SK-N-SH (cell line): ENCODE results near the gene FAXDC2. TPM values are rescaled to one million over a fixed set of nuclear protein-coding genes. Genes with fewer than 3 reads are reported as not detected.

ENCODE experiments used
- CTCF ChIA-PET: fragments of 300-600, 350-600 bp; formaldehyde crosslinking; extraction: SDS; loops from one replicate; lab custom pipeline; 2021; lab: Yijun Ruan, JAX
- POLR2A ChIA-PET: fragments of 350-600 bp; sonication (Branson Sonifier 250); formaldehyde crosslinking; extraction: SDS; loops from one replicate; lab custom pipeline; 2020; ENCODE audit warnings: antibody characterized with exemption, inconsistent platforms; lab: Yijun Ruan, JAX
- DNase-seq: peaks from one replicate; pipeline ENCODE4 v3.0.0; 2012
- H2AFZ ChIP-seq: fragments of 200-600 bp; sonication (generic); 2 replicates; pipeline ENCODE4 v1.8.1; 2016; ENCODE audit warnings: antibody characterized with exemption, mild to moderate bottlenecking, low read depth
- H3F3A ChIP-seq: fragments of 200-600 bp; sonication (generic); replicated peaks from 2 replicates; pipeline ENCODE3; 2016; ENCODE audit warnings: antibody characterized with exemption, mild to moderate bottlenecking; ENCODE audit not compliant: insufficient read depth
- H3K27ac ChIP-seq, 2 experiments: fragments of 200-500 bp in 1 of 2; fragments of 200-600 bp in 1 of 2; sonication (Bioruptor generic) in 1 of 2; sonication (generic), shearing (Covaris generic) in 1 of 2; 2 replicates each; pipeline versions ENCODE4 v1.5.1 to v1.6.1; 2014 to 2016; ENCODE audit warnings: low read depth in 2 of 2, inconsistent platforms in 1 of 2, low read length in 1 of 2, mild to moderate bottlenecking in 1 of 2, mixed read lengths in 1 of 2
- H3K27me3 ChIP-seq: fragments of 200-600 bp; sonication (generic), shearing (Covaris generic); 2 replicates; pipeline ENCODE4 v1.6.1; 2016; ENCODE audit warnings: mixed run types; ENCODE audit not compliant: insufficient read depth
- H3K36me3 ChIP-seq, 2 experiments: fragments of 200-500 bp in 1 of 2; fragments of 200-600 bp in 1 of 2; sonication (Bioruptor generic) in 1 of 2; sonication (generic) in 1 of 2; replicated peaks in 1 of 2; 2 replicates each; pipeline versions ENCODE3 to v1.5.1; 2014 to 2016; ENCODE audit warnings: low read length in 1 of 2, mild to moderate bottlenecking in 1 of 2; ENCODE audit not compliant: insufficient read depth in 2 of 2, control insufficient read depth in 1 of 2
- H3K4me1 ChIP-seq, 2 experiments: fragments of 200-500 bp in 1 of 2; fragments of 200-600 bp in 1 of 2; sonication (Bioruptor generic) in 1 of 2; sonication (generic), shearing (Covaris generic) in 1 of 2; 2 replicates each; pipeline versions ENCODE4 v1.5.1 to v1.6.1; 2014 to 2016; ENCODE audit warnings: low read depth in 1 of 2, low read length in 1 of 2, mixed run types in 1 of 2; ENCODE audit not compliant: insufficient read depth in 2 of 2, control insufficient read depth in 1 of 2
- H3K4me2 ChIP-seq: fragments of 200-600 bp; sonication (generic), shearing (Covaris generic); 2 replicates; pipeline ENCODE4 v1.6.1; 2017; ENCODE audit warnings: mixed run types
- H3K4me3 ChIP-seq, 2 experiments: fragments of 200-500 bp in 1 of 2; fragments of 200-600 bp in 1 of 2; sonication (Bioruptor generic) in 1 of 2; sonication (generic), shearing (Covaris generic) in 1 of 2; 2 replicates each; pipeline versions ENCODE4 v1.5.1 to v1.8.1; 2014 to 2016; ENCODE audit warnings: low read depth in 2 of 2, inconsistent platforms in 1 of 2, low read length in 1 of 2, mild to moderate bottlenecking in 1 of 2, mixed read lengths in 1 of 2, moderate library complexity in 1 of 2
- H3K79me2 ChIP-seq: fragments of 200-600 bp; sonication (generic); 2 replicates; pipeline ENCODE4 v1.8.1; 2017; ENCODE audit warnings: mild to moderate bottlenecking; ENCODE audit not compliant: insufficient read depth
- H3K9ac ChIP-seq: fragments of 200-600 bp; sonication (generic); 2 replicates; pipeline ENCODE4 v1.6.1; 2017; ENCODE audit warnings: mixed run types
- H3K9me2 ChIP-seq: fragments of 200-600 bp; sonication (generic); 2 replicates; pipeline ENCODE4 v1.6.1; 2017; ENCODE audit warnings: mixed run types
- H3K9me3 ChIP-seq: fragments of 200-600 bp; sonication (generic); 2 replicates; pipeline ENCODE4 v1.6.1; 2017; ENCODE audit warnings: mixed run types, mild to moderate bottlenecking, moderate library complexity
- H4K20me1 ChIP-seq: fragments of 200-600 bp; sonication (generic); 2 replicates; pipeline ENCODE4 v1.6.1; 2017; ENCODE audit warnings: mild to moderate bottlenecking, mixed run types; ENCODE audit not compliant: insufficient read depth
- ELF1 ChIP-seq: IDR thresholded peaks from 2 replicates; pipeline ENCODE4 v1.4.0; 2012
- FOSL2 ChIP-seq: IDR thresholded peaks from 2 replicates; pipeline ENCODE4 v1.4.0; 2012; ENCODE audit warnings: low read depth, mild to moderate bottlenecking, moderate library complexity, borderline replicate concordance
- GABPA ChIP-seq: IDR thresholded peaks from 2 replicates; pipeline ENCODE4 v1.4.0; 2012; ENCODE audit warnings: low read depth, mild to moderate bottlenecking
- GATA2 ChIP-seq: sonication (generic); formaldehyde crosslinking; IDR thresholded peaks from 2 replicates; pipeline ENCODE4 v1.5.0; 2020; ENCODE audit warnings: mild to moderate bottlenecking, missing genetic modification reagents
- JUND ChIP-seq: IDR thresholded peaks from 2 replicates; pipeline ENCODE4 v1.4.0; 2012
- MAX ChIP-seq: IDR thresholded peaks from 2 replicates; pipeline ENCODE4 v1.4.0; 2012; ENCODE audit warnings: low read depth
- MEF2A ChIP-seq: IDR thresholded peaks from 2 replicates; pipeline ENCODE4 v1.4.0; 2012; ENCODE audit warnings: low read depth, borderline replicate concordance
- MXI1 ChIP-seq: IDR thresholded peaks from 2 replicates; pipeline ENCODE4 v1.6.1; 2012; ENCODE audit warnings: mild to moderate bottlenecking, low read depth, low read length, improper control_type of control experiment
- PBX3 ChIP-seq: IDR thresholded peaks from 2 replicates; pipeline ENCODE4; 2012
- RCOR1 ChIP-seq: fragments of 150-350 bp; IDR thresholded peaks from 2 replicates; pipeline ENCODE4 v1.6.1; 2017; ENCODE audit warnings: antibody characterized with exemption, low read length
- RXRA ChIP-seq: IDR thresholded peaks from 2 replicates; pipeline ENCODE4 v1.4.0; 2012; ENCODE audit warnings: low read depth, mild to moderate bottlenecking, borderline replicate concordance
- SMC3 ChIP-seq: IDR thresholded peaks from 2 replicates; pipeline ENCODE4 v1.6.1; 2012; ENCODE audit warnings: low read depth, low read length, improper control_type of control experiment
- TCF12 ChIP-seq: IDR thresholded peaks from 2 replicates; pipeline ENCODE4 v1.4.0; 2012
- USF1 ChIP-seq: IDR thresholded peaks from 2 replicates; pipeline ENCODE4 v1.4.0; 2012; ENCODE audit warnings: low read depth, borderline replicate concordance
- YY1 ChIP-seq: IDR thresholded peaks from 2 replicates; pipeline ENCODE4 v1.4.0; 2012; ENCODE audit warnings: low read depth, mild to moderate bottlenecking
- WGBS: methylation state at CpG from one replicate; pipeline ENCODE4 v1.1.6; 2017; ENCODE audit warnings: low lambda C conversion rate; 5-methylcytosine and 5-hydroxymethylcytosine counted together
- polyA plus RNA-seq, 3 experiments: library from polyadenylated mRNA; depleted of rRNA; stranded (reverse); fragments of >200 nt; gene quantifications; 2 replicates each; pipeline ENCODE4 v1.2.3, GENCODE V29; 2012
- small RNA-seq, 7 experiments: library from RNA; depleted of rRNA; stranded (forward); fragments of <200 nt; gene quantifications; one replicate each; pipeline ENCODE3, GENCODE V24; 2012

Gene FAXDC2
- polyA plus RNA-seq, 1 of the 3 experiments (the other 2 are of a cell fraction): 6.0 TPM

- TF ChIP-seq RCOR1 (peak; percentile 49; the same call in 1 of the 2 replicates), MAX (no peak), MXI1 (no peak; the same call in 1 of the 2 replicates), TCF12 (peak; percentile 61), GABPA (no peak), JUND (no peak), GATA2 (CRISPR knock-in tag) (peak; percentile 67), PBX3 (no peak), YY1 (no peak), ELF1 (no peak), RXRA (no peak), SMC3 (peak; percentile 3; the same call in 1 of the 2 replicates)
These were observed 79.0 kb downstream of the FAXDC2 start (continued) for GRCh38 chr5:154771383-154771901.

- Histone ChIP-seq H3K27me3 (no peaks in the 10 kb centered on the region), H3K79me2 (peaks cover 100% of the 10 kb centered on the region), H3F3A (peaks cover 9% of the 10 kb centered on the region), H3K4me1 (peaks cover 21 to 55% of the 10 kb centered on the region in 2 experiments; a peak in 3 of 4 replicates), H3K4me3 (no peak overlapping the region), H3K36me3 (no peaks in the 10 kb centered on the region), H4K20me1 (peaks cover 100% of the 10 kb centered on the region), H3K27ac (peak overlapping the region in 1 of 2 experiments; percentile 37; a peak in 1 of 4 replicates), H3K9me2 (no peaks in the 10 kb centered on the region), H3K4me2 (no peak overlapping the region), H3K9ac (no peak overlapping the region), H3K9me3 (no peaks in the 10 kb centered on the region), H2AFZ (no peak overlapping the region)
- no peak for DNase-seq
- POLR2A ChIA-PET: no interaction called here
- WGBS: 93% methylated on average over 2 of the region's 2 CpGs
- CTCF ChIA-PET: interaction anchor here (0.9 to 1.7 kb wide), 3 partner anchors 87 to 120 kb away, joined by 3 to 6 read pairs (median 5); no protein-coding TSS in a partner anchor
- TF ChIP-seq FOSL2: no peak
- no peak for TF ChIP-seq MEF2A
- no peak for TF ChIP-seq USF1
- TF ChIP-seq ELF1: no peak
- TF ChIP-seq MAX: no peak
These were observed 80.3 kb downstream of the FAXDC2 start for GRCh38 chr5:154770111-154770510.

Small RNAs within 50 kb of the gene (small RNA-seq; reads per million reads assigned to genes)
- 0 reads per million in 7 experiments for gene MIR378H

Other genes starting within 250 kb of the FAXDC2 start
- gene LARP1, start 95.2 kb downstream of the FAXDC2 start, polyA plus RNA-seq (2012; rRNA removed): 38.5 and 57.4 TPM in 2 replicates
- 45.3 and 51.5 TPM in 2 replicates for gene CNOT8, start 8.0 kb upstream of the FAXDC2 start, polyA plus RNA-seq (2012; rRNA removed)
- 6.6 and 8.4 TPM in 2 replicates for gene GEMIN5, start 87.6 kb upstream of the FAXDC2 start, polyA plus RNA-seq (2012; rRNA removed)
- 41.0 and 50.7 TPM in 2 replicates for gene MRPL22, start 90.5 kb upstream of the FAXDC2 start, polyA plus RNA-seq (2012; rRNA removed)
- 0.02 and 0.03 TPM in 2 replicates for gene KIF4B, start 163.2 kb upstream of the FAXDC2 start, polyA plus RNA-seq (2012; rRNA removed)